ENCODE measurements around the gene INVS.
A peak's percentile ranks its signal among the peaks of the same experiment; 100 is the strongest.
"Not testable (repeated sequence)": the region's sequence is repeated elsewhere in the genome, so short reads cannot be mapped to it uniquely, and the experiment has no call there.

INVS gene

GRCh38 chr9:100098887-100099721 lies at the start of gene INVS, which contains the start of gene ERP44:
Gene INVS, plus strand, starts transcription at chr9:100099243. Its CDS starts 5,279 bp downstream, at chr9:100104522.
Gene ERP44, minus strand, starts transcription at chr9:100099000. Its CDS starts 160 bp downstream, at chr9:100098840.
- peak; percentile 99 for DNase-seq (ENCODE audit: low spot score)

- no peak for DNase-seq (ENCODE audit: low spot score)
Measured at GRCh38 chr9:100049551-100049950, 49.5 kb upstream of the INVS start.

DNA sequence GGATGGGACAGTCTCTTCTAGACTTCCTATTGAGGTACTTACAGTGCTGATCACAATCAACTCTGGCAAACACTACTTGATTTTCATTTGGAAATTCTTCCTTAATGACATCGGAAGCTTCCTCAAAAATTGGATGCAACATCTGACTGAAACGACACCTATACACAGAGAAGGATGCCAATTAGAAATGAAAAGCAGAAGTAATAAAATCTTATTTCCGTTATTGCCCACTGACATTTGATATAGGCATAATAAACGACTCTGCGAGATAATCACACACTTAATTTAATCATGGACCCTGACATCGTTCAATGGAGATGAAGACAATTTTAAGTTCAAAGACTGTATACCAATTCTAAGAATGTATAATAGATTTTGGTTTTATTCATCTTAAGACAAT lies 46.7 kb upstream of the INVS start:
- no peak for DNase-seq (ENCODE audit: low spot score)

GRCh38 chr9:100056561-100056960 lies 42.5 kb upstream of the INVS start:
- no peak for DNase-seq (ENCODE audit: low spot score)

GRCh38 chr9:100057624-100058023 lies 41.4 kb upstream of the INVS start:
- DNase-seq (ENCODE audit: low spot score): no peak

- no peak for DNase-seq (ENCODE audit: low spot score)
Measured at GRCh38 chr9:100058699-100059579, 40.1 kb upstream of the INVS start.

DNA sequence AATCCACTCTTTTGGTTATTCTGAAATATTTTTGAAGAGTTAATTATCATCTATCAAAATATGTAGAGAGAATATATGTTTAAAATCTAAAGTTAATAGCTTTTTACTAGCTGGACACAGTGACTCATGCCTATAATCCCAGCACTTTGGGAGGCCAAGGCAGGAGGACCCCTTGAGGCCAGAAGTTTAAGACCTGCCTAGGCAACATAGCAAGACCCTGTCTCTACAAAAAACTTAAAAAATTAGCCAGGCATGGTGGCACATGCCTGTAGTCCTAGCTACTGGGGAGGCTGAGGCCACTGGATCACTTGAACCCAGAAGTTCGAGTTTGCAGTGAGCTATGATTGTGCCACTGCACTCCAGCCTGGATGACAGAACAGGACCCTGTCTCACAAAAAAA lies 36.4 kb upstream of the INVS start:
- DNase-seq (ENCODE audit: low spot score): not testable (repeated sequence)

DNA sequence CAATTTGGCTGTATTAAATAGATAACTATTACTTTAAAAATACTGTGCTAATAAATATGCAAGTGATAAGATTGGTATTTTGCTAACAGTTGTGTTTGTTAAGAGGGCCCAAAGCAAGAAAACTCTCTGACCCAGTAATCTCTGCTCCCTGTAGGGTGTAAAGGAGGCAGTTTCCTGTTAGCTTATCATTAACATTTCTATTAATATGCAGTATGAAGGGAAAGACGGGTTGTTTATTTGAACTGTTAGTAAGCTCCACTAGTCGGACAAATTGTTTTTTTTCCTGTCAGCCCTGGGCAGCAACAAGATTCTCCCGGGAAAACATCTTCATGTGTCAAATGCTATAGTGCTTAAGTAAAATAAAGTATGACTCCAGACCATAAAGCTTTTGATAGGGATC lies 35.9 kb upstream of the INVS start:
- no peak for DNase-seq (ENCODE audit: low spot score)

GRCh38 chr9:100064872-100065581 lies 34.0 kb upstream of the INVS start:
- no peak for DNase-seq (ENCODE audit: low spot score)

DNA sequence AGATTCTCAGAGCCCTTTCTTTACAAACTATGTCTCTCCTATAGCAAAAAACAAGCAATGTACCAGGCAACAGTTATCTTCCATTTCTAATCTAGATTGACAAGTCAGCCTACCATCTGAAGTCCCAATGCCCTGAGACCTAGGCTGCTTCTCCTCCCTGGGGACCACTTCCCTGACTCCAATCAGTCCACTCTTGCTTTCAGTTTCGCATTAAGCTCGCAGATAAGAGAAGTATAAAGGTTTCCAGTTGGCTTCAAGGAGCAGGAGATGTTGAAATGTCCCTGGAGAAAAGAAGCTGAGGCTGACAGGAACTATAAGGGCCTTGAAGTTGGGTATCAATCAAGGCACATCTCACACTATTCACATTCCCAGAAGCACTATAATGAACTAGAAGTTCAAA lies 32.5 kb upstream of the INVS start:
- DNase-seq (ENCODE audit: low spot score): no peak

GRCh38 chr9:100067990-100068389 lies 31.1 kb upstream of the INVS start:
- not testable (repeated sequence) for DNase-seq (ENCODE audit: low spot score)

DNA sequence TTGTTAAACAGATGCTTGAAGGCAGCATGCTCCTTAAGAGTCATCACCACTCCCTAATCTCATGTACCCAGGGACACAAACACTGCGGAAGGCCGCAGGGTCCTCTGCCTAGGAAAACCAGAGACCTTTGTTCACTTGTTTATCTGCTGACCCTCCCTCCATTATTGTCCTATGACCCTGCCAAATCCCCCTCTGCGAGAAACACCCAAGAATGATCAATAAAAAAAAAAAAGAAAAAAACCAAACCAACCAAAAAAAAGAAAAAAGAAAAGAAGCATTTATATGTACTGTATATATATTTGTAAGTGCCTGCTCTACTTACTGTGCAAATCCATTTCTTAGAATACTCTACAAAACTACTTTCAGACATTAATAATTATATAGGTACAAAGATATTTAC lies 30.0 kb upstream of the INVS start:
- not testable (repeated sequence) for DNase-seq (ENCODE audit: low spot score)

GRCh38 chr9:100070104-100071041 lies 28.7 kb upstream of the INVS start:
- DNase-seq (ENCODE audit: low spot score): no peak

- no peak for DNase-seq (ENCODE audit: low spot score)
Measured at GRCh38 chr9:100071271-100071670, 27.8 kb upstream of the INVS start.

GRCh38 chr9:100072805-100073204 lies 26.2 kb upstream of the INVS start:
- DNase-seq (ENCODE audit: low spot score): no peak

DNA sequence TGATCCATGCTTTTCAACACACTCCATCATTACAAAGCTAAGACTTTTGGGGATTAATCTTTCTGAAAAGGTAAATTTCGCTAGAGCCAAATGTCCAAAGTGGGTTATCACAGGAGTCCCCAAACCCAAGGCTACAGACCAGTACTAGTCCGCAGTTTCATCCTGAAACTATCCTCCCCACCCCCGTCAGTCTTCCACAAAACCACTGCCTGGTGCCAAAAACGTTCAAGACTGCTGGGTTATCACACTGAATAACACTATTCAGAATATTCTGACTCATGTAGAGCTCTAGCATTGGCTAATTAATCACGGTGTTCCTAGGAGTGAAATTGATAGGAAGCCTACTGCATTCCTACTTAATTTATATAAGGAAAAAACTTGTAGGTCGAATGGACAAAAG lies 24.9 kb upstream of the INVS start:
- DNase-seq (ENCODE audit: low spot score): no peak

GRCh38 chr9:100074989-100075388 lies 24.1 kb upstream of the INVS start:
- no peak for DNase-seq (ENCODE audit: low spot score)

- DNase-seq (ENCODE audit: low spot score): not testable (repeated sequence)
Measured at GRCh38 chr9:100076256-100076655, 22.8 kb upstream of the INVS start.

- no peak for DNase-seq (ENCODE audit: low spot score)
Measured at GRCh38 chr9:100082782-100083181, 16.3 kb upstream of the INVS start.

GRCh38 chr9:100083448-100084127 lies 15.5 kb upstream of the INVS start:
- DNase-seq (ENCODE audit: low spot score): no peak

- DNase-seq (ENCODE audit: low spot score): no peak
Measured at GRCh38 chr9:100084128-100084453, 15.0 kb upstream of the INVS start.
